Keratinocyte (primary cell): ENCODE results near the gene TOX4. TPM values are rescaled to one million over a fixed set of nuclear protein-coding genes. Genes with fewer than 3 reads are reported as not detected.

ENCODE experiments used
- DNase-seq: peaks from one replicate; pipeline ENCODE4 v3.0.0-alpha.2; 2011; ENCODE audit warnings: low read depth, missing footprints, low spot score
- FAIRE-seq: peaks from 2 replicates; lab custom pipeline; 2011; peaks lifted over from hg19 to GRCh38; lab: Jason Lieb, UNC
- H2AFZ ChIP-seq: 2 replicates; pipeline ENCODE4 v1.6.0; 2012; ENCODE audit warnings: low read length, control low read depth, inconsistent platforms; ENCODE audit not compliant: control insufficient read depth
- H3K27ac ChIP-seq: 2 replicates; pipeline ENCODE4 v1.5.1; 2011; ENCODE audit warnings: low read length; ENCODE audit not compliant: control insufficient read depth, insufficient read depth
- H3K27me3 ChIP-seq: 3 replicates; pipeline ENCODE4 v1.6.0; 2011; ENCODE audit warnings: low read length; ENCODE audit not compliant: control insufficient read depth, insufficient read depth; ENCODE audit errors: extremely low read depth
- H3K36me3 ChIP-seq, 2 experiments: 2 replicates in 1 of 2; 3 replicates in 1 of 2; pipeline ENCODE4 v1.5.1; 2011; ENCODE audit warnings: low read length in 2 of 2, mild to moderate bottlenecking in 1 of 2; ENCODE audit not compliant: control insufficient read depth in 2 of 2, insufficient read depth in 2 of 2; ENCODE audit errors: extremely low read depth in 1 of 2
- H3K4me1 ChIP-seq: 3 replicates; pipeline ENCODE4 v1.5.1; 2011; ENCODE audit warnings: low read length; ENCODE audit not compliant: control insufficient read depth, insufficient read depth; ENCODE audit errors: extremely low read depth
- H3K4me2 ChIP-seq: 3 replicates; pipeline ENCODE4 v1.6.0; 2011; ENCODE audit warnings: low read depth, low read length; ENCODE audit not compliant: control insufficient read depth, insufficient read depth; ENCODE audit errors: extremely low read depth
- H3K4me3 ChIP-seq, 3 experiments: fragments of 200-600 bp in 1 of 3; sonication (generic) in 1 of 3; 2 replicates in 2 of 3; 3 replicates in 1 of 3; pipeline ENCODE4 v1.5.1; 2011 to 2016; ENCODE audit warnings: low read length in 3 of 3, mild to moderate bottlenecking in 3 of 3, control low read depth in 2 of 3, inconsistent platforms in 1 of 3, low read depth in 1 of 3, mixed read lengths in 1 of 3, mixed run types in 1 of 3, moderate library complexity in 1 of 3; ENCODE audit not compliant: control insufficient read depth in 2 of 3, insufficient read depth in 2 of 3; ENCODE audit errors: extremely low read depth in 1 of 3
- H3K79me2 ChIP-seq: 2 replicates; pipeline ENCODE4 v1.6.0; 2012; ENCODE audit warnings: low read length; ENCODE audit not compliant: control insufficient read depth, insufficient read depth
- H3K9ac ChIP-seq: 3 replicates; pipeline ENCODE4 v1.6.0; 2011; ENCODE audit warnings: low read length; ENCODE audit not compliant: control insufficient read depth, insufficient read depth; ENCODE audit errors: extremely low read depth
- H3K9me1 ChIP-seq: 3 replicates; pipeline ENCODE4 v1.6.0; 2011; ENCODE audit warnings: low read length; ENCODE audit not compliant: control insufficient read depth, insufficient read depth; ENCODE audit errors: extremely low read depth
- H3K9me3 ChIP-seq: 2 replicates; pipeline ENCODE4 v1.5.1; 2012; ENCODE audit warnings: low read depth, low read length; ENCODE audit not compliant: control insufficient read depth
- H4K20me1 ChIP-seq: 3 replicates; pipeline ENCODE4 v1.6.0; 2011; ENCODE audit warnings: low read length; ENCODE audit not compliant: control insufficient read depth, insufficient read depth; ENCODE audit errors: extremely low read depth
- EZH2 ChIP-seq: IDR thresholded peaks from one replicate; pipeline ENCODE4 v1.6.1; 2012; ENCODE audit warnings: inconsistent platforms, mild to moderate bottlenecking, low read length, moderate library complexity
- dilution Hi-C: fragments of 300-500 bp; cut with MboI; formaldehyde crosslinking; loops from one replicate; pipeline ENCODE4 v1.7.0; 2020; ENCODE audit warnings: low sequenced_read_pairs; ENCODE audit not compliant: extremely low pct_ligation_motif_present
- polyA plus RNA-seq, 5 experiments: library from polyadenylated mRNA; depleted of rRNA in 3 of 5; stranded (reverse) in 3 of 5; stranded (forward) in 1 of 5; unstranded in 1 of 5; fragments of >200 nt; gene quantifications; 1 replicate in 1 of 5; 2 replicates in 3 of 5; 3 replicates in 1 of 5; pipeline versions ENCODE4 v1.2.1 to v1.2.3, GENCODE V29; 2011 to 2012; ENCODE audit warnings: missing spikeins in 2 of 5, low read depth in 1 of 5, low replicate concordance in 1 of 5
- TF ChIP-seq, protein P1 (sequence below), 3 experiments: IDR thresholded peaks in 1 of 3; conservative IDR thresholded peaks in 1 of 3; optimal IDR thresholded peaks in 1 of 3; 2 replicates in 2 of 3; 3 replicates in 1 of 3; pipeline versions ENCODE3 to v1.5.1; 2011; ENCODE audit warnings: low read length in 3 of 3, mild to moderate bottlenecking in 3 of 3, moderate library complexity in 2 of 3, control low read depth in 1 of 3, inconsistent platforms in 1 of 3; ENCODE audit not compliant: insufficient read depth in 2 of 3; ENCODE audit errors: extremely low read depth in 1 of 3

Gene TOX4
- polyA plus RNA-seq, 1 donor (not counting 4 experiments of a cell fraction or from before 2014, with no cell fraction given): 85.4 TPM

- TF ChIP-seq EZH2: no peak
- TF ChIP-seq, protein P1, sequence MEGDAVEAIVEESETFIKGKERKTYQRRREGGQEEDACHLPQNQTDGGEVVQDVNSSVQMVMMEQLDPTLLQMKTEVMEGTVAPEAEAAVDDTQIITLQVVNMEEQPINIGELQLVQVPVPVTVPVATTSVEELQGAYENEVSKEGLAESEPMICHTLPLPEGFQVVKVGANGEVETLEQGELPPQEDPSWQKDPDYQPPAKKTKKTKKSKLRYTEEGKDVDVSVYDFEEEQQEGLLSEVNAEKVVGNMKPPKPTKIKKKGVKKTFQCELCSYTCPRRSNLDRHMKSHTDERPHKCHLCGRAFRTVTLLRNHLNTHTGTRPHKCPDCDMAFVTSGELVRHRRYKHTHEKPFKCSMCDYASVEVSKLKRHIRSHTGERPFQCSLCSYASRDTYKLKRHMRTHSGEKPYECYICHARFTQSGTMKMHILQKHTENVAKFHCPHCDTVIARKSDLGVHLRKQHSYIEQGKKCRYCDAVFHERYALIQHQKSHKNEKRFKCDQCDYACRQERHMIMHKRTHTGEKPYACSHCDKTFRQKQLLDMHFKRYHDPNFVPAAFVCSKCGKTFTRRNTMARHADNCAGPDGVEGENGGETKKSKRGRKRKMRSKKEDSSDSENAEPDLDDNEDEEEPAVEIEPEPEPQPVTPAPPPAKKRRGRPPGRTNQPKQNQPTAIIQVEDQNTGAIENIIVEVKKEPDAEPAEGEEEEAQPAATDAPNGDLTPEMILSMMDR (optimal IDR thresholded peaks at IDR 0.05 in 1 of 3, IDR thresholded peaks at IDR 0.05 in 1 of 3, conservative IDR thresholded peaks at IDR 0.05 in 1 of 3; ENCODE audit: extremely low read depth in 1 of 3, insufficient read depth in 2 of 3, low read length in 3 of 3): no peak
- Histone ChIP-seq H3K36me3 (no peaks in the 10 kb centered on the region), H3K4me1 (peaks cover 5% of the 10 kb centered on the region), H3K9ac (no peak overlapping the region), H3K4me3 (no peak overlapping the region), H3K79me2 (no peaks in the 10 kb centered on the region), H3K4me2 (no peak overlapping the region), H3K27ac (no peak overlapping the region), H2AFZ (no peak overlapping the region), H3K9me3 (no peaks in the 10 kb centered on the region), H4K20me1 (no peaks in the 10 kb centered on the region), H3K9me1 (no peaks in the 10 kb centered on the region), H3K27me3 (peaks cover 3% of the 10 kb centered on the region)
- FAIRE-seq: no peak
- no peak for DNase-seq
- dilution Hi-C loops: no loop called here
These were observed 50.3 kb downstream of the TOX4 start for GRCh38 chr14:21527318-21527679.

DNA sequence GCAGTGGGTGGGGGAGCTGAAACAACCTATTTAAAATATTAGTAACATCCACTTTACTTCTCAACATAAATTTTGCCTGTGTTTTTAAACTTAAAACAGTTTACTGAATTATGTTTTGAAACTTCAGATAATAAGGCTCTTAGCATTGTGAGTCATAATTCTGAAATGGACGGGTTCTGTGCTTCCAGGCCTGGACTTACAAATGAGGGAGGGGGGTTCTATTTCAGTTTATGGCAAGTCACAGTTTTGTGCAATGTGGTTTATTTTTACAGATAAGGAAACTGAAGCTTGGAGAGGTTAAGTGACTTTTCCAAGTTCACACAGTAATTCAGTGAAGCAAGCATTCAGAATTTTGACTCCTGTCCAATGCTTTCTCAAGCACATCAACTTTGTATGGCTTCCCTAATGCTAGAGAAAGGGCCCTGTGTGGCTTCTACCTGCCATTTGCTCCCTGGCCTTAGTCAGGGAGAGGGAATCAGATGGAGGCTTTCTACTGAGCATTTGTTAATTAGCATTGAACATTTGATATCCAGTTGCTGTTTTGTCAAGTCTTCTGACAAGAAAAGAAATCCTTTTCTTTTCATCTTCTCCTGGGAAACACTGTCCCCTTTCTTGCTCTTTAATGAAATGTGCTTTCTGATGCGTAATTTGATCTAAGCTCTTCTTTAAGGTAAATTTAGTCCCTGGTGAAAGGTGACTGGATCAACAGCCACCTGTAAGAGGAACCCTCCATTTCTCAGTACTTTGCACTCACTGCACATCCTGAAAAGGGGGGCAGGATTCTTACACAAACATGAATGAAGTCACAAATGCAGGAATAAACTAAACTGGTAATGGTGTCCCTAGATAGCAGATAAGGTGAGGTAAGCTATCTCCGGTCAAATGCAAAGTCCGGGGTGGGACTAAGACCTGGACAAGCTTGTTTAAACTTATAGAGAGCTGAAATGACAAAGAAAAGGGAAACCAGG, 51.7 kb downstream of the TOX4 start:
- no peaks in the 10 kb centered on the region for H3K36me3 ChIP-seq
- DNase-seq (no peak), FAIRE-seq (no peak)
- H4K20me1 ChIP-seq: no peaks in the 10 kb centered on the region
- no peak overlapping the region for H2AFZ ChIP-seq
- H3K27ac ChIP-seq: no peak overlapping the region
- peaks cover 5% of the 10 kb centered on the region for H3K4me1 ChIP-seq
- no peaks in the 10 kb centered on the region for H3K9me3 ChIP-seq
- no peaks in the 10 kb centered on the region for H3K27me3 ChIP-seq
- H3K9me1 ChIP-seq: no peaks in the 10 kb centered on the region
- dilution Hi-C loops: no loop called here
- H3K79me2 ChIP-seq: no peaks in the 10 kb centered on the region
- H3K4me2 ChIP-seq: no peak overlapping the region
- no peak overlapping the region for H3K4me3 ChIP-seq
- no peak for TF ChIP-seq EZH2
- TF ChIP-seq, protein P1 (optimal IDR thresholded peaks at IDR 0.05 in 1 of 3, IDR thresholded peaks at IDR 0.05 in 1 of 3, conservative IDR thresholded peaks at IDR 0.05 in 1 of 3; ENCODE audit: extremely low read depth in 1 of 3, insufficient read depth in 2 of 3, low read length in 3 of 3): no peak
- H3K9ac ChIP-seq: no peak overlapping the region
